GM18519 (cell line): ENCODE results near the gene ZPBP2.

ENCODE experiments used
- ATAC-seq: cut with Tn5 transposase; IDR thresholded peaks from one replicate; pipeline ENCODE4 v1.9.1; 2021; ENCODE audit warnings: mild to moderate bottlenecking, moderate library complexity; ENCODE audit not compliant: unreplicated experiment, low FRiP score

Gene ZPBP2

GRCh38 chr17:39904990-39905288, 36.9 kb downstream of the ZPBP2 start:
- ATAC-seq: no peak

GRCh38 chr17:39908789-39909352, 40.9 kb downstream of the ZPBP2 start:
- ATAC-seq: no peak

GRCh38 chr17:39913989-39914388, 46.0 kb downstream of the ZPBP2 start:
- ATAC-seq: no peak

GRCh38 chr17:39915559-39915958, 47.6 kb downstream of the ZPBP2 start:
- ATAC-seq: no peak

- ATAC-seq: no peak
Observed at GRCh38 chr17:39916918-39917317, 48.9 kb downstream of the ZPBP2 start.

GRCh38 chr17:39919087-39919683, 51.2 kb downstream of the ZPBP2 start:
- ATAC-seq: no peak

- no peak for ATAC-seq
Observed at GRCh38 chr17:39920218-39921210, 52.5 kb downstream of the ZPBP2 start.

GRCh38 chr17:39921323-39921722, 53.3 kb downstream of the ZPBP2 start:
- ATAC-seq: no peak

- no peak for ATAC-seq
Observed at GRCh38 chr17:39922006-39922405, 54.0 kb downstream of the ZPBP2 start.

GRCh38 chr17:39923230-39923629, 55.2 kb downstream of the ZPBP2 start:
- ATAC-seq: no peak

- ATAC-seq: no peak
Observed at GRCh38 chr17:39923836-39924690, 56.1 kb downstream of the ZPBP2 start.

GRCh38 chr17:39924691-39925055, 56.7 kb downstream of the ZPBP2 start:
- no peak for ATAC-seq

GRCh38 chr17:39925282-39926134, 57.5 kb downstream of the ZPBP2 start:
- ATAC-seq: no peak

- ATAC-seq: no peak
Observed at GRCh38 chr17:39926135-39926587, 58.2 kb downstream of the ZPBP2 start.

- no peak for ATAC-seq
Observed at GRCh38 chr17:39926588-39927100, 58.6 kb downstream of the ZPBP2 start.
